Measurements from ENCODE around the gene UBAC2.
A peak's percentile ranks its signal among the peaks of the same experiment; 100 is the strongest.

UBAC2 gene

GRCh38 chr13:99419591-99420243 is 219.1 kb downstream of the UBAC2 start:
- H3K4me1 ChIP-seq (ENCODE audit: control insufficient read depth in 2 of 2, insufficient read depth in 2 of 2, low read length in 2 of 2): peaks cover 0 to 4% of the 10 kb centered on the region in 2 donors
- H3K27me3 ChIP-seq (ENCODE audit: control insufficient read depth in 2 of 2, insufficient read depth in 2 of 2, low read length in 2 of 2): no peaks in the 10 kb centered on the region
- H3K36me3 ChIP-seq (ENCODE audit: control insufficient read depth in 2 of 2, insufficient read depth in 2 of 2, low read length in 2 of 2): no peaks in the 10 kb centered on the region
- H3K27ac ChIP-seq (ENCODE audit: low read depth in 2 of 2, low read length in 2 of 2): no peak overlapping the region
- no peak overlapping the region for H3K9ac ChIP-seq (ENCODE audit: low read depth in 1 of 2, low read length in 2 of 2)
- H3K4me3 ChIP-seq (ENCODE audit: low read length in 2 of 2): peak overlapping the region in 1 of 2 donors; percentile 41
- no peaks in the 10 kb centered on the region for H3K9me3 ChIP-seq (ENCODE audit: control insufficient read depth in 2 of 2, low read length in 2 of 2)

- no peaks in the 10 kb centered on the region for H3K27me3 ChIP-seq (ENCODE audit: control insufficient read depth in 2 of 2, insufficient read depth in 2 of 2, low read length in 2 of 2)
- H3K4me3 ChIP-seq (ENCODE audit: low read length in 2 of 2): no peak overlapping the region
- H3K9me3 ChIP-seq (ENCODE audit: control insufficient read depth in 2 of 2, low read length in 2 of 2): no peaks in the 10 kb centered on the region
- H3K4me1 ChIP-seq (ENCODE audit: control insufficient read depth in 2 of 2, insufficient read depth in 2 of 2, low read length in 2 of 2): peaks cover 4 to 10% of the 10 kb centered on the region in 2 donors
- no peaks in the 10 kb centered on the region for H3K36me3 ChIP-seq (ENCODE audit: control insufficient read depth in 2 of 2, insufficient read depth in 2 of 2, low read length in 2 of 2)
- no peak overlapping the region for H3K9ac ChIP-seq (ENCODE audit: low read depth in 1 of 2, low read length in 2 of 2)
- no peak overlapping the region for H3K27ac ChIP-seq (ENCODE audit: low read depth in 2 of 2, low read length in 2 of 2)
These were observed 220.6 kb downstream of the UBAC2 start for GRCh38 chr13:99421271-99421670.

GRCh38 chr13:99421758-99422585 is 221.3 kb downstream of the UBAC2 start:
- Histone ChIP-seq H3K4me1 (ENCODE audit: control insufficient read depth in 2 of 2, insufficient read depth in 2 of 2, low read length in 2 of 2) (peaks cover 6 to 13% of the 10 kb centered on the region in 2 donors), H3K27me3 (ENCODE audit: control insufficient read depth in 2 of 2, insufficient read depth in 2 of 2, low read length in 2 of 2) (no peaks in the 10 kb centered on the region), H3K9ac (ENCODE audit: low read depth in 1 of 2, low read length in 2 of 2) (no peak overlapping the region), H3K4me3 (ENCODE audit: low read length in 2 of 2) (no peak overlapping the region), H3K27ac (ENCODE audit: low read depth in 2 of 2, low read length in 2 of 2) (no peak overlapping the region), H3K36me3 (ENCODE audit: control insufficient read depth in 2 of 2, insufficient read depth in 2 of 2, low read length in 2 of 2) (no peaks in the 10 kb centered on the region), H3K9me3 (ENCODE audit: control insufficient read depth in 2 of 2, low read length in 2 of 2) (no peaks in the 10 kb centered on the region)

- H3K36me3 ChIP-seq (ENCODE audit: control insufficient read depth in 2 of 2, insufficient read depth in 2 of 2, low read length in 2 of 2): no peaks in the 10 kb centered on the region
- no peak overlapping the region for H3K4me3 ChIP-seq (ENCODE audit: low read length in 2 of 2)
- no peaks in the 10 kb centered on the region for H3K27me3 ChIP-seq (ENCODE audit: control insufficient read depth in 2 of 2, insufficient read depth in 2 of 2, low read length in 2 of 2)
- H3K9me3 ChIP-seq (ENCODE audit: control insufficient read depth in 2 of 2, low read length in 2 of 2): no peaks in the 10 kb centered on the region
- no peak overlapping the region for H3K9ac ChIP-seq (ENCODE audit: low read depth in 1 of 2, low read length in 2 of 2)
- peaks cover 6 to 13% of the 10 kb centered on the region in 2 donors for H3K4me1 ChIP-seq (ENCODE audit: control insufficient read depth in 2 of 2, insufficient read depth in 2 of 2, low read length in 2 of 2)
- no peak overlapping the region for H3K27ac ChIP-seq (ENCODE audit: low read depth in 2 of 2, low read length in 2 of 2)
These were observed 222.0 kb downstream of the UBAC2 start for GRCh38 chr13:99422586-99423220.

GRCh38 chr13:99425485-99426341 is 225.1 kb downstream of the UBAC2 start:
- Histone ChIP-seq H3K4me3 (ENCODE audit: low read length in 2 of 2) (no peak overlapping the region), H3K9ac (ENCODE audit: low read depth in 1 of 2, low read length in 2 of 2) (no peak overlapping the region), H3K4me1 (ENCODE audit: control insufficient read depth in 2 of 2, insufficient read depth in 2 of 2, low read length in 2 of 2) (peaks cover 3 to 13% of the 10 kb centered on the region in 2 donors), H3K27ac (ENCODE audit: low read depth in 2 of 2, low read length in 2 of 2) (peak overlapping the region; percentile 50 to 68), H3K36me3 (ENCODE audit: control insufficient read depth in 2 of 2, insufficient read depth in 2 of 2, low read length in 2 of 2) (no peaks in the 10 kb centered on the region), H3K27me3 (ENCODE audit: control insufficient read depth in 2 of 2, insufficient read depth in 2 of 2, low read length in 2 of 2) (no peaks in the 10 kb centered on the region), H3K9me3 (ENCODE audit: control insufficient read depth in 2 of 2, low read length in 2 of 2) (no peaks in the 10 kb centered on the region)

- H3K4me3 ChIP-seq (ENCODE audit: low read length in 2 of 2): no peak overlapping the region
- no peak overlapping the region for H3K9ac ChIP-seq (ENCODE audit: low read depth in 1 of 2, low read length in 2 of 2)
- no peaks in the 10 kb centered on the region for H3K9me3 ChIP-seq (ENCODE audit: control insufficient read depth in 2 of 2, low read length in 2 of 2)
- H3K4me1 ChIP-seq (ENCODE audit: control insufficient read depth in 2 of 2, insufficient read depth in 2 of 2, low read length in 2 of 2): peaks cover 3 to 13% of the 10 kb centered on the region in 2 donors
- H3K27me3 ChIP-seq (ENCODE audit: control insufficient read depth in 2 of 2, insufficient read depth in 2 of 2, low read length in 2 of 2): no peaks in the 10 kb centered on the region
- no peak overlapping the region for H3K27ac ChIP-seq (ENCODE audit: low read depth in 2 of 2, low read length in 2 of 2)
- no peaks in the 10 kb centered on the region for H3K36me3 ChIP-seq (ENCODE audit: control insufficient read depth in 2 of 2, insufficient read depth in 2 of 2, low read length in 2 of 2)
These were observed 225.8 kb downstream of the UBAC2 start for GRCh38 chr13:99426426-99426825.

GRCh38 chr13:99429670-99430069 is 229.0 kb downstream of the UBAC2 start:
- H3K9ac ChIP-seq (ENCODE audit: low read depth in 1 of 2, low read length in 2 of 2): no peak overlapping the region
- no peaks in the 10 kb centered on the region for H3K9me3 ChIP-seq (ENCODE audit: control insufficient read depth in 2 of 2, low read length in 2 of 2)
- no peaks in the 10 kb centered on the region for H3K36me3 ChIP-seq (ENCODE audit: control insufficient read depth in 2 of 2, insufficient read depth in 2 of 2, low read length in 2 of 2)
- H3K4me1 ChIP-seq (ENCODE audit: control insufficient read depth in 2 of 2, insufficient read depth in 2 of 2, low read length in 2 of 2): peaks cover 8 to 13% of the 10 kb centered on the region in 2 donors
- H3K4me3 ChIP-seq (ENCODE audit: low read length in 2 of 2): no peak overlapping the region
- H3K27me3 ChIP-seq (ENCODE audit: control insufficient read depth in 2 of 2, insufficient read depth in 2 of 2, low read length in 2 of 2): no peaks in the 10 kb centered on the region
- no peak overlapping the region for H3K27ac ChIP-seq (ENCODE audit: low read depth in 2 of 2, low read length in 2 of 2)

GRCh38 chr13:99431927-99432608 is 231.4 kb downstream of the UBAC2 start:
- Histone ChIP-seq H3K4me1 (ENCODE audit: control insufficient read depth in 2 of 2, insufficient read depth in 2 of 2, low read length in 2 of 2) (peaks cover 2 to 6% of the 10 kb centered on the region in 2 donors), H3K27ac (ENCODE audit: low read depth in 2 of 2, low read length in 2 of 2) (peak overlapping the region; percentile 43 to 66), H3K4me3 (ENCODE audit: low read length in 2 of 2) (peak overlapping the region in 1 of 2 donors; percentile 60)

More at GRCh38 chr13:99431927-99432608, 231.4 kb downstream of the UBAC2 start:
- H3K27me3 ChIP-seq (ENCODE audit: control insufficient read depth in 2 of 2, insufficient read depth in 2 of 2, low read length in 2 of 2): no peaks in the 10 kb centered on the region
- no peak overlapping the region for H3K9ac ChIP-seq (ENCODE audit: low read depth in 1 of 2, low read length in 2 of 2)
- H3K36me3 ChIP-seq (ENCODE audit: control insufficient read depth in 2 of 2, insufficient read depth in 2 of 2, low read length in 2 of 2): no peaks in the 10 kb centered on the region
- H3K9me3 ChIP-seq (ENCODE audit: control insufficient read depth in 2 of 2, low read length in 2 of 2): no peaks in the 10 kb centered on the region
